HepG2 (cell line): ENCODE measurements around the gene SH3BP2. TPM values are rescaled to one million over a fixed set of nuclear protein-coding genes. Genes with fewer than 3 reads are reported as not detected.

Source experiments
- ATAC-seq: fragments of 200-7000 bp; cut with Tn5 transposase; 3 replicates; pipeline ENCODE4 v1.9.1; 2020; ENCODE audit warnings: mild to moderate bottlenecking, moderate library complexity
- BruUV-seq: library from RNA; stranded (reverse); fragments of 400-500 nt; replicated peaks from 2 replicates; lab custom pipeline; 2021; lab: Mats Ljungman, UMichigan
- CTCF ChIA-PET: fragments of 300-600 bp; formaldehyde crosslinking; extraction: SDS; loops from one replicate; lab custom pipeline; 2021; ENCODE audit warnings: low total read pairs, inconsistent platforms, low intra/inter-chr PET ratio; lab: Yijun Ruan, JAX
- POLR2A ChIA-PET: fragments of 350-600 bp; sonication (Branson Sonifier 250); formaldehyde crosslinking; loops from one replicate; lab custom pipeline; 2020; ENCODE audit warnings: antibody characterized with exemption, inconsistent platforms; lab: Yijun Ruan, JAX
- DNase-seq: peaks from one replicate; pipeline ENCODE4 v3.0.0-alpha.2; 2015; ENCODE audit warnings: low spot score
- FAIRE-seq: peaks from 3 replicates; lab custom pipeline; 2011; peaks lifted over from hg19 to GRCh38; lab: Jason Lieb, UNC
- H2AFZ ChIP-seq: one replicate; pipeline ENCODE4 v1.6.1; 2011; ENCODE audit warnings: low read length, inconsistent platforms
- H3K27ac ChIP-seq: fragments of 300-600 bp; 3 replicates; pipeline ENCODE4 v1.8.0; 2011; ENCODE audit warnings: mixed run types, mild to moderate bottlenecking, mixed read lengths, low read length, inconsistent platforms; ENCODE audit not compliant: insufficient read depth; ENCODE audit errors: extremely low read length
- H3K27me3 ChIP-seq, 2 experiments: fragments of 200-600 bp in 1 of 2; 2 replicates in 1 of 2; 3 replicates in 1 of 2; pipeline versions ENCODE4 v1.6.0 to v1.8.0; 2011; ENCODE audit warnings: low read length in 2 of 2, mild to moderate bottlenecking in 2 of 2, moderate library complexity in 2 of 2, inconsistent platforms in 1 of 2; ENCODE audit not compliant: insufficient read depth in 2 of 2, control insufficient read depth in 1 of 2
- H3K36me3 ChIP-seq, 2 experiments: fragments of 200-600 bp in 1 of 2; replicated peaks in 1 of 2; 2 replicates in 1 of 2; 3 replicates in 1 of 2; pipeline versions ENCODE4 v1.5.1 to v1.8.0; 2011; ENCODE audit warnings: low read length in 2 of 2, inconsistent platforms in 1 of 2; ENCODE audit not compliant: insufficient read depth in 2 of 2, control insufficient read depth in 1 of 2
- H3K4me1 ChIP-seq: 2 replicates; pipeline ENCODE4 v1.5.1; 2012; ENCODE audit warnings: low read length, inconsistent platforms; ENCODE audit not compliant: insufficient read depth
- H3K4me2 ChIP-seq: 2 replicates; pipeline ENCODE4 v1.6.0; 2011; ENCODE audit warnings: low read depth, low read length, inconsistent platforms
- H3K4me3 ChIP-seq, 3 experiments: fragments of 200-600 bp in 1 of 3; sonication (generic), shearing (Covaris generic) in 1 of 3; replicated peaks in 1 of 3; 2 replicates each; pipeline ENCODE4 v1.5.1; 2011 to 2016; ENCODE audit warnings: low read length in 3 of 3, inconsistent platforms in 2 of 3, low read depth in 2 of 3, mild to moderate bottlenecking in 2 of 3, control low read depth in 1 of 3, mixed read lengths in 1 of 3; ENCODE audit not compliant: insufficient read depth in 1 of 3
- H3K79me2 ChIP-seq: one replicate; pipeline ENCODE4 v1.6.1; 2011; ENCODE audit warnings: low read length, inconsistent platforms; ENCODE audit not compliant: insufficient read depth
- H3K9ac ChIP-seq: 2 replicates; pipeline ENCODE4 v1.6.0; 2011; ENCODE audit warnings: mild to moderate bottlenecking, low read depth, low read length, inconsistent platforms; ENCODE audit not compliant: insufficient read depth
- H3K9me3 ChIP-seq: 2 replicates; pipeline ENCODE4 v1.5.1; 2012; ENCODE audit warnings: mild to moderate bottlenecking, low read length
- H4K20me1 ChIP-seq: 2 replicates; pipeline ENCODE4 v1.6.0; 2011; ENCODE audit warnings: inconsistent platforms, mild to moderate bottlenecking, low read length, moderate library complexity; ENCODE audit not compliant: insufficient read depth
- ATF7-NPFF ChIP-seq: sonication (generic); formaldehyde crosslinking; IDR thresholded peaks from 2 replicates; pipeline ENCODE4 v1.8.1; 2023; ENCODE audit warnings: mild to moderate bottlenecking, low read depth, missing genetic modification reagents, moderate library complexity
- GABPA ChIP-seq, 2 experiments: IDR thresholded peaks; 2 replicates each; pipeline ENCODE4 v1.6.1; 2011 to 2016; ENCODE audit warnings: low read depth in 2 of 2, low read length in 1 of 2, missing biosample characterization in 1 of 2, missing genetic modification characterization in 1 of 2
- GZF1 ChIP-seq: sonication (generic); formaldehyde crosslinking; IDR thresholded peaks from 2 replicates; pipeline ENCODE4 v1.5.1; 2020; ENCODE audit warnings: mild to moderate bottlenecking, missing genetic modification reagents
- KDM5A ChIP-seq: fragments of 200-600 bp; sonication (generic); IDR thresholded peaks from 2 replicates; pipeline ENCODE4 v1.7.0; 2018; ENCODE audit warnings: antibody characterized with exemption, mild to moderate bottlenecking, low read length, borderline replicate concordance
- KLF12 ChIP-seq: sonication (generic); formaldehyde crosslinking; IDR thresholded peaks from 2 replicates; pipeline ENCODE4 v1.4.0; 2020; ENCODE audit warnings: missing genetic modification reagents, borderline replicate concordance
- ZFYVE20 ChIP-seq: sonication (generic); formaldehyde crosslinking; IDR thresholded peaks from 2 replicates; pipeline ENCODE4 v1.8.0; 2023; ENCODE audit warnings: low read depth, mild to moderate bottlenecking, moderate library complexity, missing genetic modification reagents, borderline replicate concordance
- ZNF619 ChIP-seq: sonication (generic); formaldehyde crosslinking; IDR thresholded peaks from 2 replicates; pipeline ENCODE4 v1.4.0; 2020; ENCODE audit warnings: mild to moderate bottlenecking, missing genetic modification reagents
- ZNF652 ChIP-seq: IDR thresholded peaks from 2 replicates; pipeline ENCODE4 v1.6.1; 2016; ENCODE audit warnings: low read depth, borderline replicate concordance
- WGBS: methylation state at CpG from one replicate; pipeline ENCODE4 v1.1.6; 2017; ENCODE audit warnings: low lambda C conversion rate; 5-methylcytosine and 5-hydroxymethylcytosine counted together
- in situ Hi-C: cut with HindIII; loops from 2 replicates; pipeline ENCODE4 v1.10.0; 2017; ENCODE audit warnings: low pct_unique_long_range_greater_than_20kb; ENCODE audit not compliant: extremely low pct_ligation_motif_present
- intact Hi-C: fragments of 100-400 bp; cut with micrococcal nuclease; formaldehyde crosslinking; loops from one replicate; pipeline ENCODE4 v1.10.0; 2022; ENCODE audit not compliant: unreplicated experiment
- polyA plus RNA-seq, 8 experiments: library from polyadenylated mRNA; depleted of rRNA in 3 of 8; stranded (reverse) in 7 of 8; unstranded in 1 of 8; fragments of >200 nt; fragmentation: Illumina TruSeq in 4 of 8; extraction: Trizol in 4 of 8; gene quantifications; 2 replicates each; pipeline versions ENCODE4 v1.2.1 to v1.2.3, GENCODE V29; 2011 to 2016; ENCODE audit warnings: low read depth in 4 of 8, missing spikeins in 1 of 8, mixed read lengths in 1 of 8; ENCODE audit not compliant: insufficient read depth in 1 of 8
- total RNA-seq, 5 experiments: library from RNA; depleted of rRNA; stranded (reverse); fragments of >200 nt; fragmentation: Illumina TruSeq; extraction: Trizol; gene quantifications; 2 replicates each; pipeline ENCODE4 v1.2.3, GENCODE V29; 2016; ENCODE audit warnings: low read depth in 1 of 5
- TF ChIP-seq, protein P1 (sequence below): sonication (generic); formaldehyde crosslinking; IDR thresholded peaks from 2 replicates; pipeline ENCODE4 v1.5.0; 2020; ENCODE audit warnings: missing genetic modification reagents
- TF ChIP-seq, protein P2 (sequence below): sonication (generic); formaldehyde crosslinking; conservative IDR thresholded peaks from 2 replicates; pipeline ENCODE4 v1.5.0; 2020; ENCODE audit warnings: missing genetic modification reagents
- TF ChIP-seq, protein P3 (sequence below): sonication (generic); formaldehyde crosslinking; IDR thresholded peaks from 2 replicates; pipeline ENCODE4 v1.4.0; 2020; ENCODE audit warnings: missing genetic modification reagents, borderline replicate concordance
- TF ChIP-seq, protein P4 (sequence below): sonication (generic); formaldehyde crosslinking; IDR thresholded peaks from 2 replicates; pipeline ENCODE4 v1.9.0; 2021; ENCODE audit warnings: missing genetic modification reagents, borderline replicate concordance

Gene SH3BP2
- total and polyA plus RNA-seq, 2 of the 13 experiments (the other 11 are each of a cell fraction or from before 2014, with no cell fraction given) = 16.9 to 34.5 TPM

DNA sequence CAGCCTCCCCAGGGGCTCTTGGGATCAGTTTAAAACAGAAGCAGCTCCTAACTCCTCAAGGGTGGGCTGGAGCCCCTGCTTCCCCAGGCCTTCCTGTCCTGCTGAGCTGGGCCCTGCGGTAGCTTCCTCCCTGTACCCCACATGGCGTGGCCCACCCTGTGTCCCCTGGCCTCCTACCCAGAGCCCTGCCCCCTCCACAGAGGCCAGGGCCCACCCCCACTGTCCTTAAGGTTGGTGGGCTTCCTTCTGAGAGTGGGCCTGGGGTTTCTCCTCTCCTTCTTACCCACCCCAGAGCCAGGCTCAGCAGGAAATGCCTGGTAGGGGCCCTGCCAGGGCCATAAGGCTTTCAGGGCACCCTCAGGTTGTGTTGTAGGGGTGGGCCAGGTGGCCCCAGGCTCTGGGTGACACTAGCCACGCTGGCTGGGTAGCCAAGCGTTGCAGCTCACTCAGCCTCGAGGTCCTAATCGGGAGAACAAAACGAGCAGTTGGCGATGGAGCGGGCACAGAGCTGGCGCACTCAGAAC lies 11.6 kb downstream of the SH3BP2 start:
- POLR2A ChIA-PET = no interaction called here
- FAIRE-seq = no peak
- H3K27ac ChIP-seq = no peak overlapping the region
- no peak for TF ChIP-seq ZNF619 (CRISPR knock-in tag)
- TF ChIP-seq, protein P1, sequence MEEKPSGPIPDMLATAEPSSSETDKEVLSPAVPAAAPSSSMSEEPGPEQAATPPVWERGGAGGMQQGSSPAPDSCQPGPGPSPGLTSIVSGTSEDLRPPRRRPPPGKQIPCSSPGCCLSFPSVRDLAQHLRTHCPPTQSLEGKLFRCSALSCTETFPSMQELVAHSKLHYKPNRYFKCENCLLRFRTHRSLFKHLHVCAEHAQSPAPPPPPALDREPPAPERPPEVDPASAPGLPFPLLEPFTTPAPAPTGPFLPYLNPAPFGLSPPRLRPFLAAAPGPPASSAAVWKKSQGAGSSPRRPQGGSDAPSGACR (CRISPR knock-in tag) = no peak
- no peak for TF ChIP-seq GZF1 (CRISPR knock-in tag)
- no peak for TF ChIP-seq ATF7-NPFF (CRISPR knock-in tag)
- no peak for TF ChIP-seq KDM5A
- TF ChIP-seq ZNF652 (CRISPR knock-in tag) = no peak
- TF ChIP-seq, protein P2, sequence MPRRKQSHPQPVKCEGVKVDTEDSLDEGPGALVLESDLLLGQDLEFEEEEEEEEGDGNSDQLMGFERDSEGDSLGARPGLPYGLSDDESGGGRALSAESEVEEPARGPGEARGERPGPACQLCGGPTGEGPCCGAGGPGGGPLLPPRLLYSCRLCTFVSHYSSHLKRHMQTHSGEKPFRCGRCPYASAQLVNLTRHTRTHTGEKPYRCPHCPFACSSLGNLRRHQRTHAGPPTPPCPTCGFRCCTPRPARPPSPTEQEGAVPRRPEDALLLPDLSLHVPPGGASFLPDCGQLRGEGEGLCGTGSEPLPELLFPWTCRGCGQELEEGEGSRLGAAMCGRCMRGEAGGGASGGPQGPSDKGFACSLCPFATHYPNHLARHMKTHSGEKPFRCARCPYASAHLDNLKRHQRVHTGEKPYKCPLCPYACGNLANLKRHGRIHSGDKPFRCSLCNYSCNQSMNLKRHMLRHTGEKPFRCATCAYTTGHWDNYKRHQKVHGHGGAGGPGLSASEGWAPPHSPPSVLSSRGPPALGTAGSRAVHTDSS (CRISPR knock-in tag) = no peak
- TF ChIP-seq, protein P3, sequence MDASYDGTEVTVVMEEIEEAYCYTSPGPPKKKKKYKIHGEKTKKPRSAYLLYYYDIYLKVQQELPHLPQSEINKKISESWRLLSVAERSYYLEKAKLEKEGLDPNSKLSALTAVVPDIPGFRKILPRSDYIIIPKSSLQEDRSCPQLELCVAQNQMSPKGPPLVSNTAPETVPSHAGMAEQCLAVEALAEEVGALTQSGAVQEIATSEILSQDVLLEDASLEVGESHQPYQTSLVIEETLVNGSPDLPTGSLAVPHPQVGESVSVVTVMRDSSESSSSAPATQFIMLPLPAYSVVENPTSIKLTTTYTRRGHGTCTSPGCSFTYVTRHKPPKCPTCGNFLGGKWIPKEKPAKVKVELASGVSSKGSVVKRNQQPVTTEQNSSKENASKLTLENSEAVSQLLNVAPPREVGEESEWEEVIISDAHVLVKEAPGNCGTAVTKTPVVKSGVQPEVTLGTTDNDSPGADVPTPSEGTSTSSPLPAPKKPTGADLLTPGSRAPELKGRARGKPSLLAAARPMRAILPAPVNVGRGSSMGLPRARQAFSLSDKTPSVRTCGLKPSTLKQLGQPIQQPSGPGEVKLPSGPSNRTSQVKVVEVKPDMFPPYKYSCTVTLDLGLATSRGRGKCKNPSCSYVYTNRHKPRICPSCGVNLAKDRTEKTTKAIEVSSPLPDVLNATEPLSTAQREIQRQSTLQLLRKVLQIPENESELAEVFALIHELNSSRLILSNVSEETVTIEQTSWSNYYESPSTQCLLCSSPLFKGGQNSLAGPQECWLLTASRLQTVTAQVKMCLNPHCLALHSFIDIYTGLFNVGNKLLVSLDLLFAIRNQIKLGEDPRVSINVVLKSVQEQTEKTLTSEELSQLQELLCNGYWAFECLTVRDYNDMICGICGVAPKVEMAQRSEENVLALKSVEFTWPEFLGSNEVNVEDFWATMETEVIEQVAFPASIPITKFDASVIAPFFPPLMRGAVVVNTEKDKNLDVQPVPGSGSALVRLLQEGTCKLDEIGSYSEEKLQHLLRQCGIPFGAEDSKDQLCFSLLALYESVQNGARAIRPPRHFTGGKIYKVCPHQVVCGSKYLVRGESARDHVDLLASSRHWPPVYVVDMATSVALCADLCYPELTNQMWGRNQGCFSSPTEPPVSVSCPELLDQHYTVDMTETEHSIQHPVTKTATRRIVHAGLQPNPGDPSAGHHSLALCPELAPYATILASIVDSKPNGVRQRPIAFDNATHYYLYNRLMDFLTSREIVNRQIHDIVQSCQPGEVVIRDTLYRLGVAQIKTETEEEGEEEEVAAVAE = no peak
- TF ChIP-seq, protein P4, sequence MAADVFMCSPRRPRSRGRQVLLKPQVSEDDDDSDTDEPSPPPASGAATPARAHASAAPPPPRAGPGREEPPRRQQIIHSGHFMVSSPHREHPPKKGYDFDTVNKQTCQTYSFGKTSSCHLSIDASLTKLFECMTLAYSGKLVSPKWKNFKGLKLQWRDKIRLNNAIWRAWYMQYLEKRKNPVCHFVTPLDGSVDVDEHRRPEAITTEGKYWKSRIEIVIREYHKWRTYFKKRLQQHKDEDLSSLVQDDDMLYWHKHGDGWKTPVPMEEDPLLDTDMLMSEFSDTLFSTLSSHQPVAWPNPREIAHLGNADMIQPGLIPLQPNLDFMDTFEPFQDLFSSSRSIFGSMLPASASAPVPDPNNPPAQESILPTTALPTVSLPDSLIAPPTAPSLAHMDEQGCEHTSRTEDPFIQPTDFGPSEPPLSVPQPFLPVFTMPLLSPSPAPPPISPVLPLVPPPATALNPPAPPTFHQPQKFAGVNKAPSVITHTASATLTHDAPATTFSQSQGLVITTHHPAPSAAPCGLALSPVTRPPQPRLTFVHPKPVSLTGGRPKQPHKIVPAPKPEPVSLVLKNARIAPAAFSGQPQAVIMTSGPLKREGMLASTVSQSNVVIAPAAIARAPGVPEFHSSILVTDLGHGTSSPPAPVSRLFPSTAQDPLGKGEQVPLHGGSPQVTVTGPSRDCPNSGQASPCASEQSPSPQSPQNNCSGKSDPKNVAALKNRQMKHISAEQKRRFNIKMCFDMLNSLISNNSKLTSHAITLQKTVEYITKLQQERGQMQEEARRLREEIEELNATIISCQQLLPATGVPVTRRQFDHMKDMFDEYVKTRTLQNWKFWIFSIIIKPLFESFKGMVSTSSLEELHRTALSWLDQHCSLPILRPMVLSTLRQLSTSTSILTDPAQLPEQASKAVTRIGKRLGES (CRISPR knock-in tag) = no peak
- no peak for TF ChIP-seq ZFYVE20 (CRISPR knock-in tag)
- no peak for TF ChIP-seq KLF12 (CRISPR knock-in tag)
- no peak for TF ChIP-seq GABPA (IDR thresholded peaks at IDR 0.05; ENCODE audit: low read depth, low read length)
- TF ChIP-seq GABPA (CRISPR knock-in tag; IDR thresholded peaks at IDR 0.05; ENCODE audit: low read depth) = no peak

More for the DNA sequence above, 11.6 kb downstream of the SH3BP2 start:
- peaks cover 34% of the 10 kb centered on the region for H3K79me2 ChIP-seq
- H3K27me3 ChIP-seq = no peaks in the 10 kb centered on the region
- in situ Hi-C loops = loop anchor here (5.0 kb wide), 1 partner anchor 33 kb away; no protein-coding TSS in a partner anchor
- ATAC-seq (no peak), DNase-seq (no peak)
- BruUV-seq = no TSS peak
- CTCF ChIA-PET = no interaction called here
- H3K9me3 ChIP-seq = no peaks in the 10 kb centered on the region
- H3K9ac ChIP-seq = no peak overlapping the region
- intact Hi-C loops = loop anchor here (5.0 kb wide), 1 partner anchor 58 kb away; no protein-coding TSS in a partner anchor
- H4K20me1 ChIP-seq = peaks cover 5% of the 10 kb centered on the region; the same call in 1 of the 2 replicates
- no peak overlapping the region for H3K4me3 ChIP-seq
- no CpG with 5 or more reads among the region's 10 CpGs for WGBS
- no peak overlapping the region for H3K4me2 ChIP-seq
- peaks cover 29% of the 10 kb centered on the region for H3K4me1 ChIP-seq
- peaks cover 3 to 9% of the 10 kb centered on the region in 2 experiments; a peak in 2 of 5 replicates for H3K36me3 ChIP-seq
- H2AFZ ChIP-seq = no peak overlapping the region
